HUES6 (cell line): ENCODE results near the gene SLC5A10.

Experiments used
- H3K27ac ChIP-seq: 2 replicates; pipeline ENCODE4 v1.7.0; 2013; ENCODE audit warnings: low read depth, mild to moderate bottlenecking, low read length, inconsistent platforms
- H3K27me3 ChIP-seq: 2 replicates; pipeline ENCODE4 v1.6.1; 2013; ENCODE audit warnings: low read length; ENCODE audit not compliant: control insufficient read depth, insufficient read depth
- H3K36me3 ChIP-seq: 2 replicates; pipeline ENCODE4 v1.6.1; 2013; ENCODE audit warnings: low read length; ENCODE audit not compliant: control insufficient read depth, insufficient read depth
- H3K4me1 ChIP-seq: 2 replicates; pipeline ENCODE4 v1.6.1; 2013; ENCODE audit warnings: low read length; ENCODE audit not compliant: control insufficient read depth, insufficient read depth
- H3K4me3 ChIP-seq: 2 replicates; pipeline ENCODE4 v1.5.1; 2013; ENCODE audit warnings: low read depth, low read length
- H3K9ac ChIP-seq: one replicate; pipeline ENCODE4 v1.6.1; 2013; ENCODE audit warnings: mild to moderate bottlenecking, low read length
- H3K9me3 ChIP-seq: 2 replicates; pipeline ENCODE4 v1.6.1; 2013; ENCODE audit warnings: low read depth, low read length; ENCODE audit not compliant: control insufficient read depth, insufficient read depth

The SLC5A10 gene

DNA sequence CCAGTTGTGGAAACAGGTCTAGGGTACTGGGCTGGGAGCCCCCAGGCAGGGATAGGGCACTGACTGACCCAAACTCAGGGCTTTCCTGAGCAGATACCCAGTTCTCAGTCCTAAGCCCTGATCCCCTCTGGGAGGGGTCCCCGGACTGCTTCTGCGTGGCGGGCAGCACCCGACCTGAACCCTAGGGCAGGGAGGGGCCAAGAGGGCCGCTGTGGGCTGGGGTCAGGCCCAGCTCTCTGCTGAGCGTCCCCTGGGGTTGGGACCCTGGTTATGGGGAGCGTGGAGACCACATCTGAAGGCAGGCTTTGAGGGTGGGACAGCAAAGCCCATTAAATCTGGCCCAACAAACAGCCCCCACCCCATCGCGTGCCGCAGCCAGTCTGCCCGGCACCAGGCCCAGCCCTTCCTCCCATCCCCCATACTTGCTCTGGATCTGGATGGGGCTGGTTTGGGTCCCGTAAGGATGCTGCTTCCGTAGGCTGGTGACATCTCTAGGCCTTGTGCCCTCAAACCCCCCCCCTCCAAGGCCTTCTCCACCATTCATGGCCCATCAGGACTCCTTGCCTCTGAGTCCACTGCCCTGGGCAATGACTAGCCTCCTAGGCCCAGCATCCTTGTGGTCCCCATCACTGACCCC, 53.3 kb downstream of the SLC5A10 start:
- peaks cover 26% of the 10 kb centered on the region for H3K4me1 ChIP-seq
- peaks cover 6% of the 10 kb centered on the region for H3K9me3 ChIP-seq
- H3K4me3 ChIP-seq = peak overlapping the region; percentile 87
- no peaks in the 10 kb centered on the region for H3K27me3 ChIP-seq
- peaks cover 31% of the 10 kb centered on the region for H3K36me3 ChIP-seq
- peak overlapping the region; percentile 83 for H3K9ac ChIP-seq
- H3K27ac ChIP-seq = peak overlapping the region; percentile 79; the same call in 1 of the 2 replicates

- H3K4me1 ChIP-seq = peaks cover 27% of the 10 kb centered on the region
- no peaks in the 10 kb centered on the region for H3K27me3 ChIP-seq
- H3K27ac ChIP-seq = no peak overlapping the region
Measured at GRCh38 chr17:19005789-19006430, 53.9 kb downstream of the SLC5A10 start.

GRCh38 chr17:19006698-19007097, 54.7 kb downstream of the SLC5A10 start:
- no peak overlapping the region for H3K4me3 ChIP-seq
- no peak overlapping the region for H3K9ac ChIP-seq
- peaks cover 34% of the 10 kb centered on the region for H3K4me1 ChIP-seq
- H3K27ac ChIP-seq = no peak overlapping the region
- H3K36me3 ChIP-seq = peaks cover 17% of the 10 kb centered on the region
- H3K9me3 ChIP-seq = peaks cover 6% of the 10 kb centered on the region
- H3K27me3 ChIP-seq = no peaks in the 10 kb centered on the region

More at GRCh38 chr17:19005789-19006430, 53.9 kb downstream of the SLC5A10 start:
- H3K9ac ChIP-seq = no peak overlapping the region
- peaks cover 6% of the 10 kb centered on the region for H3K9me3 ChIP-seq
- H3K36me3 ChIP-seq = peaks cover 24% of the 10 kb centered on the region
- no peak overlapping the region for H3K4me3 ChIP-seq

- Histone ChIP-seq H3K27ac (no peak overlapping the region), H3K36me3 (no peaks in the 10 kb centered on the region), H3K4me1 (peaks cover 25% of the 10 kb centered on the region), H3K27me3 (no peaks in the 10 kb centered on the region), H3K9me3 (peaks cover 6% of the 10 kb centered on the region), H3K9ac (no peak overlapping the region), H3K4me3 (no peak overlapping the region)
Measured at GRCh38 chr17:19009970-19010369, 58.0 kb downstream of the SLC5A10 start.

GRCh38 chr17:19010729-19011505, 59.0 kb downstream of the SLC5A10 start:
- Histone ChIP-seq H3K9me3 (peaks cover 6% of the 10 kb centered on the region), H3K27me3 (no peaks in the 10 kb centered on the region), H3K4me3 (no peak overlapping the region), H3K27ac (no peak overlapping the region), H3K36me3 (no peaks in the 10 kb centered on the region), H3K9ac (no peak overlapping the region), H3K4me1 (peaks cover 24% of the 10 kb centered on the region)

DNA sequence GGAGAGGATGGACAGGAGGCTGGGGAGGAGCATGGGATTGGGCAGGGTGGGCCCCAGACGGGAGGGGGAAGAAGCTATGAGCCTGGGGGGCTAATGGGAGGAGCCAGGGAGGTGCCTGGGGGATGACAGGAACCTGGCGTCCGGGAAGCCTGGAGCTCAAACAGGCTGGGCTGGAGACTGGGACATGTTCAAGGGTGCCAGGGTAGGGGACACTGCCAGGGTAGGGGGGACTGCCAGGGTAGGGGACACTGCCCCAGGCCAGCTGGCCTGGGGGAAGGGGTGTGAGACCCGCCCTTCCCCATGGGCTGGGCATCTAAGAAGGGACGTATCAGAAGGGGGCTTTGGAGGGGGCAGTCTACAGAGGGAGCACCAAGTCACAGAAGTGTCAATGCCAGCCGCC, 59.6 kb downstream of the SLC5A10 start:
- Histone ChIP-seq H3K9ac (no peak overlapping the region), H3K27ac (no peak overlapping the region), H3K4me3 (no peak overlapping the region), H3K36me3 (no peaks in the 10 kb centered on the region), H3K4me1 (peaks cover 24% of the 10 kb centered on the region), H3K9me3 (peaks cover 4% of the 10 kb centered on the region), H3K27me3 (no peaks in the 10 kb centered on the region)

DNA sequence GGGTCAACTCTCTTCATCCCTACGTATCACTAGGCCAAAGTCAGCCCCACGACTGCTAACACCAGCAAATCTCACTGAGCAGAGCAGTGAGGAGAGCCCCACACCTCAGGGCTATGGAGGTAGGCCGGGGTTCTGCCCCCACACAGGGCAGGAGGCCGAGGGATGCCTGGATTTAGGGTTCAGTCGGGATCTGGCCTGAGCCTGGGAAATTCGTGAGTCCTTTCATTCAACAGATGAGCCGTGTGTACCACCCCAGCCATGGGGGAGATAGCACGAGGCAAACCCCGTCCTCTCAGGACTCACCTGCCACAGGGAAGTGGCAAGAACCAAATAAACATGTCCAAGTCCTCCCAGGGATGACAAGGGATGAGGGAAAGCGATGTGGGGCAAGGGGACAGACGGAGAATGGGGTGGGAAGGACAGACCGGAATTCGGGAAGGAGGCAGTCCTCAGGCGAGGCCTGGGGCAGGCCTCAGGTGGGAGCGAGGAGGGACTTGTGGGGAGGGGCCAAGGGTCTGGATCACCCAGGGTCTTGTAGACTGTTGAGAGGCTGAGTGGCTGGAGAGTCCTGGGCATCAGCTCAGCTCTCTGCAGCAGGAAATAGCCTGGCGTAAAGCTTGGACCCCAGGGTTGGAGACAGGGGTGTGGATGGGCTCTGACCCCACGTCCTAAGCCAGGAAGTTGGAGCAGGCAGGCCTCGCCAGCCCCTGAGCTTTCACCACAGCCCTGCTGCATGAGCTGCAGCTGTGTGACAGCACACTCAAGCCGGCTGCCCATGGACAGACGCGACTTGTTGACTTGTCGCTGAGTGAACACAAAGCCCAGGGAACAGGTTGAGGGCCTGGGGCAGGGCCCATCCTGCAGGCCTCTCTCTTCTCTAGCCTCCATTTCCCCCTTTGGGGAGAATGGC, 60.5 kb downstream of the SLC5A10 start:
- Histone ChIP-seq H3K9ac (no peak overlapping the region), H3K9me3 (no peaks in the 10 kb centered on the region), H3K4me3 (no peak overlapping the region), H3K36me3 (no peaks in the 10 kb centered on the region), H3K27me3 (no peaks in the 10 kb centered on the region), H3K27ac (no peak overlapping the region), H3K4me1 (peaks cover 24% of the 10 kb centered on the region)

GRCh38 chr17:19013226-19013625, 61.3 kb downstream of the SLC5A10 start:
- Histone ChIP-seq H3K4me1 (peaks cover 24% of the 10 kb centered on the region), H3K4me3 (no peak overlapping the region), H3K27me3 (no peaks in the 10 kb centered on the region)

DNA sequence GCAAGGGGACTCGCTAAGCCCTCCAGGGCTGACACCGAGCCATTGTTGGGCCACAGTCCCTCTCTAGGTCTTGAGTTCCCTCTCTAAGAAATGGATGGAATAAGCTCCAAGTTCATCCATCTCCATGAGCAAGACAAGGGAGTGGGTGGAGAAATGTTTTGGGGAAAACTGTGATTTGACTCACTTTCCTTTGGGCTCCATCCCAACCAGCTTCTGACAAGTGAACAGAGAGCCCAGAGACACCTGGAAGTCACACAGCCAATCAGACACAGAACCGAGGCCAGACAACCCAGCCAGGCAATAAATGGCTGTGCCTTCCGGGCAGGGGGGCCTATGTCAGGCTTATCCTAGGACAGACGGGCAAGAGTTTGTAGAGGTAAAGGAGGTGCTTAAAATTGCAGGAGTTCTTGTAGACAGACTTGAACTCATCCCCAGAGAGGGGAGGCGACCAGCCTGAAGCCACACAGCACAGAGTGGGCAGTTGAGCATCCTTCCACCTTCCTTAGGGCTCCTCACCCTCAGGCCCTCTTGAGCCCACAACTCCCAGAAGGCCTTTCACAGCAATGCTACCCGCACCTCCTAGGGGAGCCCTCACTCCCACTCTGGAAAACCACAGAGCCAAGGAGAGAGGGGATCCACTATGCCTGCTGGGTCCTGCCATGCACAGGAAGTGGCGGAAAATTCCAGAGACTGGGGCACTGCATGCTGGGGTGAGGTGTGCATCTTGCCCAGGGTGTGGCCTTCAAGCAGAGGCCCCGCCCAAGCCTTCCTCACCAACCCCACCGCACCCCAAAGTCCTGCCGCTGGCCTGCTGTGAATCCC, 62.1 kb downstream of the SLC5A10 start:
- no peak overlapping the region for H3K9ac ChIP-seq
- H3K36me3 ChIP-seq = no peaks in the 10 kb centered on the region
- H3K4me3 ChIP-seq = no peak overlapping the region
- peaks cover 24% of the 10 kb centered on the region for H3K4me1 ChIP-seq
- H3K9me3 ChIP-seq = no peaks in the 10 kb centered on the region
- no peak overlapping the region for H3K27ac ChIP-seq
- H3K27me3 ChIP-seq = no peaks in the 10 kb centered on the region

More at GRCh38 chr17:19013226-19013625, 61.3 kb downstream of the SLC5A10 start:
- Histone ChIP-seq H3K9me3 (no peaks in the 10 kb centered on the region), H3K27ac (no peak overlapping the region), H3K9ac (no peak overlapping the region), H3K36me3 (no peaks in the 10 kb centered on the region)

DNA sequence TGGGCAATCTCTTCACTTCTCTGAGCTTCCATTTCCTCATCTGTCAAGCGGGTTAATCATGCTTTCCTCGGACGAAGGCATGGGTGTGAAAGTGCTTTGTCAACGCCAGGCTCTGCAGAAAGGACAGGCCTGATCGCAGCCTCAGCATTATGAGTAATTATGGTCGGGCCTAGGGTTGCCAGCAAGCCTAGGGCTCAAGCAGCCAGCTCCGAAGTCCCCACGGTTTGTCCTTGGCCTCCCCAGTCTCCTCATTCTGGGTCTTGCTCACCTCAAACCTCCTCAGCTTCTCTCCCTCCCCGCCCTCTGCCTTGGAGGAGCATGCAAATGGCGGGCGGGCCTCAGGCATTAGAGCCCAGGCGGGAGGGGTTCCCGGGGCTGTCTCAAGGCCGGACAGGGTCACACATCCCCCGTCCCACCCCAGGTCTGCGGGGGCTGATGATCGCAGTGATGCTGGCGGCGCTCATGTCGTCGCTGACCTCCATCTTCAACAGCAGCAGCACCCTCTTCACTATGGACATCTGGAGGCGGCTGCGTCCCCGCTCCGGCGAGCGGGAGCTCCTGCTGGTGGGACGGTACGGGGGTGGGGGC, 62.8 kb downstream of the SLC5A10 start:
- no peaks in the 10 kb centered on the region for H3K9me3 ChIP-seq
- peaks cover 28% of the 10 kb centered on the region for H3K4me1 ChIP-seq
- no peaks in the 10 kb centered on the region for H3K36me3 ChIP-seq
- no peak overlapping the region for H3K4me3 ChIP-seq
- H3K27me3 ChIP-seq = no peaks in the 10 kb centered on the region
- no peak overlapping the region for H3K27ac ChIP-seq
- no peak overlapping the region for H3K9ac ChIP-seq
